ENCODE data around the gene LRBA. TPM values are rescaled to one million over a fixed set of nuclear protein-coding genes. Genes with fewer than 3 reads are reported as not detected.

The LRBA gene
- polyA plus RNA-seq, 2 of the 4 experiments (the other 2 are of a cell fraction) = 10.7 to 25.1 TPM

DNA sequence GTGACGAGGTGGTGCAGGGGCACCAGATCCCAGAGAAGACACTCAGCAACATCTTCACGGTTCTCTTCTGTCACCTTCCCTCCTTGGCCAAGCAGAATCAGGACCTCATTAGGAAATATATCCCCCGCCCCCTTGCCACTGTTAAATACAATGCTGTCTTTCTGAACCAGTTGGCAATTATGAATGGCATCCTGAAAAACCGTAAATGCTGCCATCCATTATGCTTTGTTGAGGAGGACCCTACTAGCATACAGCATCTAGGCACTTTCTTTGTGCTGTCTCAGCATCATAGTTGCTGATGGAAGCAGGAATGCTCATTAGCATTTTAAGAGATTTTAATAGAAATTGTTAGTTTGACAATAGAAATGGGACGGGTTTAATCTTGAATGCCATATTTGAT lies 798.4 kb downstream of the LRBA start:
- WGBS (ENCODE audit: missing lambda C conversion rate) = 87% methylated on average over 5 of the region's 5 CpGs
- DNase-seq (ENCODE audit: low read depth in 1 of 2, low spot score in 1 of 2) = no peak
- CTCF ChIA-PET = interaction anchor here (0.5 to 4.9 kb wide), 18 partner anchors 8 to 650 kb away, joined by 3 to 70 read pairs (median 4); no protein-coding TSS in a partner anchor
- peak overlapping the region; percentile 49 for H3K4me2 ChIP-seq
- ATAC-seq = no peak
- H3K4me1 ChIP-seq = peaks cover 65% of the 10 kb centered on the region
- H3K4me3 ChIP-seq = no peak overlapping the region
- TF ChIP-seq CHD2 (IDR thresholded peaks at IDR 0.05; ENCODE audit: low read length, partially characterized antibody) (no peak), MAFK (IDR thresholded peaks at IDR 0.05; ENCODE audit: partially characterized antibody) (peak; percentile 46)
- FAIRE-seq = no peak
- POLR2A ChIA-PET = interaction anchor here (1.1 to 1.2 kb wide), 2 partner anchors 137 to 212 kb away, joined by 3 to 6 read pairs; no protein-coding TSS in a partner anchor
- peak overlapping the region; percentile 62 to 70; a peak in 4 of 6 replicates for H3K27ac ChIP-seq
- no peaks in the 10 kb centered on the region for H3K9me3 ChIP-seq

DNA sequence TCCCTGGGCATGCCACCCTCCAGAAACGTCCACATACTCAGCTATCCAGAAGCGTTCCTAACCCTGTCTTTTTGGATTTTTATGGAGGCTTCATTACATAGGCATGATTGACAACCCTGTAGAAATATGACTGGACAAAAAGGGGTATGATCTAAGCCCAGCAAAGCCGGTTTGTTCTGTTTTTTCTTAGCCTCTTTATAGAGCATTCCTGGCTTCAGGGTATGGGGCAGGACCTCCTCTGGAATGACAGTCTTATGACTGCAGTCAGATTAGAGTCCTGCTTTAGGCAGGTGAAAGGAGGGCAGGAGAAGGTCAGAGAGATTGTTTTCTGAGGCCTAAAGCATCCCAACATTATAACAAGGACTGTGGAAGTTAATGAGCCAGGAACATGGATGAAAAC lies 799.5 kb downstream of the LRBA start:
- no peak overlapping the region for H3K4me3 ChIP-seq
- peaks cover 65% of the 10 kb centered on the region for H3K4me1 ChIP-seq
- 68% methylated on average over 3 of the region's 3 CpGs for WGBS (ENCODE audit: missing lambda C conversion rate)
- ChIA-PET POLR2A (no interaction called here), CTCF (interaction anchor here (4.8 kb wide), 1 partner anchor 28 kb away, joined by 30 read pairs; no protein-coding TSS in a partner anchor)
- no peaks in the 10 kb centered on the region for H3K9me3 ChIP-seq
- no peak for TF ChIP-seq FOSB (CRISPR knock-in tag; IDR thresholded peaks at IDR 0.05)
- TF ChIP-seq, protein P1, sequence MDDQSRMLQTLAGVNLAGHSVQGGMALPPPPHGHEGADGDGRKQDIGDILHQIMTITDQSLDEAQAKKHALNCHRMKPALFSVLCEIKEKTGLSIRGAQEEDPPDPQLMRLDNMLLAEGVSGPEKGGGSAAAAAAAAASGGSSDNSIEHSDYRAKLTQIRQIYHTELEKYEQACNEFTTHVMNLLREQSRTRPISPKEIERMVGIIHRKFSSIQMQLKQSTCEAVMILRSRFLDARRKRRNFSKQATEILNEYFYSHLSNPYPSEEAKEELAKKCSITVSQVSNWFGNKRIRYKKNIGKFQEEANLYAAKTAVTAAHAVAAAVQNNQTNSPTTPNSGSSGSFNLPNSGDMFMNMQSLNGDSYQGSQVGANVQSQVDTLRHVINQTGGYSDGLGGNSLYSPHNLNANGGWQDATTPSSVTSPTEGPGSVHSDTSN (IDR thresholded peaks at IDR 0.05) = no peak
- TF ChIP-seq MAFK (IDR thresholded peaks at IDR 0.05; ENCODE audit: partially characterized antibody) = no peak
- no peak for FAIRE-seq
- H3K27ac ChIP-seq = peak overlapping the region in 1 of 2 experiments; percentile 35; a peak in 1 of 6 replicates
- DNase-seq (ENCODE audit: low read depth in 1 of 2, low spot score in 1 of 2) = no peak
- 0 out of 6 replicates have a peak, but pooled peaks of 1 of the 2 experiments have one; percentile 13 for ATAC-seq
- no peak overlapping the region for H3K4me2 ChIP-seq

Small RNA genes within 50 kb of the gene (small RNA-seq; reads per million reads assigned to genes)
- gene RNA5SP168 = 0 reads per million in 6 experiments

Other genes starting within 250 kb of the LRBA start
- gene RPS3A, start 84.3 kb upstream of the LRBA start, polyA plus RNA-seq (2011; rRNA removed) = 2,957 and 3,002 TPM in 2 replicates
- gene RPS3A, start 84.3 kb upstream of the LRBA start, polyA plus RNA-seq (2017; fragmentation: RNase III; extraction: RNeasy Plus Mini Kit Qiagen cat#74134 plus additional on column Dnase treatment) = 2,183 to 2,252 TPM (median 2,201 TPM) in 3 replicates

All from A549 (cell line).